Thoracic aorta (tissue), 2 donors: Measurements from ENCODE around the gene AZGP1. TPM values are rescaled to one million over a fixed set of nuclear protein-coding genes. Genes with fewer than 3 reads are reported as not detected.
"Not testable (repeated sequence)": the region's sequence is repeated elsewhere in the genome, so short reads cannot be mapped to it uniquely, and the experiment has no call there.

Experiments used
- ATAC-seq: fragments of 150-250 bp; one replicate; pipeline ENCODE4 v1.8.0; 2017; ENCODE audit warnings: low read depth; ENCODE audit not compliant: insufficient number of reproducible peaks, low FRiP score
- DNase-seq: peaks from one replicate; pipeline ENCODE4 v3.0.0-alpha.2; 2020; ENCODE audit warnings: low spot score
- H3K27ac ChIP-seq, 2 donors: fragments of 200-600 bp; sonication (generic); 1 replicate in 1 of 2; 2 replicates in 1 of 2; pipeline ENCODE4 v1.5.1; 2016; ENCODE audit warnings: mild to moderate bottlenecking in 2 of 2, moderate library complexity in 2 of 2
- H3K27me3 ChIP-seq: fragments of 200-600 bp; sonication (generic); replicated peaks from 2 replicates; pipeline ENCODE4 v1.6.0; 2016; ENCODE audit warnings: mild to moderate bottlenecking; ENCODE audit not compliant: insufficient read depth
- H3K36me3 ChIP-seq: fragments of 200-600 bp; sonication (generic); one replicate; pipeline ENCODE4 v1.5.1; 2016
- H3K4me1 ChIP-seq, 2 donors: fragments of 200-600 bp; sonication (generic); 1 replicate in 1 of 2; 2 replicates in 1 of 2; pipeline versions ENCODE4 v1.5.1 to v1.6.0; 2016; ENCODE audit warnings: low read depth in 2 of 2, mild to moderate bottlenecking in 1 of 2; ENCODE audit not compliant: control insufficient read depth in 1 of 2
- H3K4me3 ChIP-seq: fragments of 200-600 bp; sonication (generic); 2 replicates; pipeline ENCODE4 v1.5.1; 2016; ENCODE audit warnings: mild to moderate bottlenecking
- H3K9me3 ChIP-seq: fragments of 200-600 bp; sonication (generic); 2 replicates; pipeline ENCODE4 v1.5.1; 2016
- CTCF ChIP-seq: fragments of 200-600 bp; sonication (generic); IDR thresholded peaks from one replicate; pipeline ENCODE4 v1.5.1; 2019; ENCODE audit warnings: antibody characterized with exemption
- total RNA-seq, 2 donors: library from RNA; depleted of rRNA; stranded (reverse); fragments of >200 nt; gene quantifications; one replicate each; pipeline versions ENCODE4 v1.1.0 to v1.2.3, GENCODE V29; 2016

Gene AZGP1
- total RNA-seq, 2 donors from 2014 or later: 2.3 TPM; not detected in 1

GRCh38 chr7:99971242-99971641, 4.6 kb downstream of the AZGP1 start:
- Histone ChIP-seq H3K36me3 (no peaks in the 10 kb centered on the region), H3K9me3 (no peaks in the 10 kb centered on the region), H3K4me1 (no peaks in the 10 kb centered on the region), H3K27ac (no peak overlapping the region), H3K27me3 (no peaks in the 10 kb centered on the region), H3K4me3 (no peak overlapping the region)
- no peak for TF ChIP-seq CTCF
- no peak for ATAC-seq
- DNase-seq: no peak

GRCh38 chr7:99969813-99970212, 6.0 kb downstream of the AZGP1 start:
- H3K36me3 ChIP-seq, H3K4me3 ChIP-seq, H3K27ac ChIP-seq, H3K27me3 ChIP-seq, H3K4me1 ChIP-seq, DNase-seq, ATAC-seq, H3K9me3 ChIP-seq: not testable (repeated sequence)

GRCh38 chr7:99969298-99969697, 6.5 kb downstream of the AZGP1 start:
- no peaks in the 10 kb centered on the region for H3K27me3 ChIP-seq
- no peak overlapping the region for H3K4me3 ChIP-seq
- no peaks in the 10 kb centered on the region for H3K4me1 ChIP-seq
- H3K36me3 ChIP-seq: no peaks in the 10 kb centered on the region
- H3K9me3 ChIP-seq: no peaks in the 10 kb centered on the region
- ATAC-seq (no peak), DNase-seq (no peak)
- TF ChIP-seq CTCF: no peak
- no peak overlapping the region for H3K27ac ChIP-seq

GRCh38 chr7:99958564-99959227, 17.1 kb downstream of the AZGP1 start:
- no peak for TF ChIP-seq CTCF
- ATAC-seq (no peak), DNase-seq (no peak)
- Histone ChIP-seq H3K4me1 (no peaks in the 10 kb centered on the region), H3K27ac (no peak overlapping the region), H3K36me3 (no peaks in the 10 kb centered on the region), H3K27me3 (peaks cover 8% of the 10 kb centered on the region), H3K9me3 (no peaks in the 10 kb centered on the region), H3K4me3 (no peak overlapping the region)

GRCh38 chr7:99955247-99955646, 20.6 kb downstream of the AZGP1 start:
- Histone ChIP-seq H3K4me3 (no peak overlapping the region), H3K36me3 (no peaks in the 10 kb centered on the region), H3K9me3 (no peaks in the 10 kb centered on the region), H3K27me3 (no peaks in the 10 kb centered on the region), H3K27ac (no peak overlapping the region), H3K4me1 (no peaks in the 10 kb centered on the region)
- no peak for ATAC-seq
- no peak for TF ChIP-seq CTCF
- no peak for DNase-seq

- not testable (repeated sequence) for H3K27me3 ChIP-seq, H3K36me3 ChIP-seq, H3K27ac ChIP-seq, H3K9me3 ChIP-seq, ATAC-seq, H3K4me3 ChIP-seq, H3K4me1 ChIP-seq, DNase-seq
These were observed 21.2 kb downstream of the AZGP1 start for GRCh38 chr7:99954643-99955042.
